ENCODE data around the gene SEC14L5.
A peak's percentile ranks its signal among the peaks of the same experiment; 100 is the strongest.

The SEC14L5 gene

DNA sequence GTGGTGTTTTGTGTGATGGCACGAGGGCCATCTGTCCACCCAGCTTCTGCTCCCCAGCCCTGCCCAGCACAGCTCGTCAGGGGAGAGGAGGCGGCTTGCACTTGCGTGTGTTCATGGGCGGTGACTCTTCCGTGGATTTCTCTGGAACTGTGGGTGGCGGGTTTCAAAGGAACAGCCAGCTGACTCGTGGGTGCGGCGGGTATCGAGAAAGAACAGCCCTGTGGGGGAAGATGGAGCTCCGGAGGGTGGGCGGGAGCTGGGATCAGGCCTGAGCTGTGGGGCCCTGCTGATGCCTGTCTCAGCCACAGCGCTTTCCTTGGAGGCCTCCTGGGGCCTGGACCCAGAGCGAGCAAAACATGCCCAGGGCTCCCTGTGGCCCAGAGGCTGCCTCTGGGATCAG is 62.4 kb downstream of the SEC14L5 start:
- TF ChIP-seq POLR2A (IDR thresholded peaks at IDR 0.05; ENCODE audit: extremely low read depth, insufficient read length) (no peak), MYC (IDR thresholded peaks at IDR 0.05; ENCODE audit: low read depth, low read length) (no peak)
- TF ChIP-seq, protein P1, sequence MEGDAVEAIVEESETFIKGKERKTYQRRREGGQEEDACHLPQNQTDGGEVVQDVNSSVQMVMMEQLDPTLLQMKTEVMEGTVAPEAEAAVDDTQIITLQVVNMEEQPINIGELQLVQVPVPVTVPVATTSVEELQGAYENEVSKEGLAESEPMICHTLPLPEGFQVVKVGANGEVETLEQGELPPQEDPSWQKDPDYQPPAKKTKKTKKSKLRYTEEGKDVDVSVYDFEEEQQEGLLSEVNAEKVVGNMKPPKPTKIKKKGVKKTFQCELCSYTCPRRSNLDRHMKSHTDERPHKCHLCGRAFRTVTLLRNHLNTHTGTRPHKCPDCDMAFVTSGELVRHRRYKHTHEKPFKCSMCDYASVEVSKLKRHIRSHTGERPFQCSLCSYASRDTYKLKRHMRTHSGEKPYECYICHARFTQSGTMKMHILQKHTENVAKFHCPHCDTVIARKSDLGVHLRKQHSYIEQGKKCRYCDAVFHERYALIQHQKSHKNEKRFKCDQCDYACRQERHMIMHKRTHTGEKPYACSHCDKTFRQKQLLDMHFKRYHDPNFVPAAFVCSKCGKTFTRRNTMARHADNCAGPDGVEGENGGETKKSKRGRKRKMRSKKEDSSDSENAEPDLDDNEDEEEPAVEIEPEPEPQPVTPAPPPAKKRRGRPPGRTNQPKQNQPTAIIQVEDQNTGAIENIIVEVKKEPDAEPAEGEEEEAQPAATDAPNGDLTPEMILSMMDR (IDR thresholded peaks at IDR 0.05; ENCODE audit: low read depth, low read length) = no peak
- TF ChIP-seq, protein P2, sequence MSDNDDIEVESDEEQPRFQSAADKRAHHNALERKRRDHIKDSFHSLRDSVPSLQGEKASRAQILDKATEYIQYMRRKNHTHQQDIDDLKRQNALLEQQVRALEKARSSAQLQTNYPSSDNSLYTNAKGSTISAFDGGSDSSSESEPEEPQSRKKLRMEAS (IDR thresholded peaks at IDR 0.05; ENCODE audit: low read depth, low read length) = no peak
- no peak overlapping the region for H3K4me3 ChIP-seq (ENCODE audit: low read depth, low read length)
- DNase-seq (ENCODE audit: low read depth) = no peak

DNA sequence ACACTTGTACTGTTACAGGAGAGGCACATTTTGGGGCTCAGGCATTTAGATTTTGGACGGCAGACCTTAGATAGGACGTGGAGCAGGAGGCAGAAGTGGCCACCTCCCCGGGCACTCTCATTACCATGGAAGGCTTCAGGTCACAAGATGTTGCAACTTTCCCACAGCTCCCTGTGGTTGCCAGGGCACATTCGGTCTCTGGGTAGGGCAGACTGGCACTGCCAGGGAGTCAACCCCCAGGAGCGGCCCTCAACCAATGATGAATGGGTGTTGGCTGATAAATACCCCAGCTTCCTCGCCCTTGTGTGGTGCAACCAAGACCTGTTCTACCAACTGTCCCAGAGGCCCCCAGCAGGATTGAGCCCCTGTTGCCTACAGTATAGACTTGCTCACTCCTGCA is 64.4 kb downstream of the SEC14L5 start:
- DNase-seq (ENCODE audit: low read depth) = no peak
- no peak overlapping the region for H3K4me3 ChIP-seq (ENCODE audit: low read depth, low read length)
- TF ChIP-seq, protein P2 (IDR thresholded peaks at IDR 0.05; ENCODE audit: low read depth, low read length) = no peak
- no peak for TF ChIP-seq MYC (IDR thresholded peaks at IDR 0.05; ENCODE audit: low read depth, low read length)
- no peak for TF ChIP-seq POLR2A (IDR thresholded peaks at IDR 0.05; ENCODE audit: extremely low read depth, insufficient read length)
- TF ChIP-seq, protein P1 (IDR thresholded peaks at IDR 0.05; ENCODE audit: low read depth, low read length) = no peak

DNA sequence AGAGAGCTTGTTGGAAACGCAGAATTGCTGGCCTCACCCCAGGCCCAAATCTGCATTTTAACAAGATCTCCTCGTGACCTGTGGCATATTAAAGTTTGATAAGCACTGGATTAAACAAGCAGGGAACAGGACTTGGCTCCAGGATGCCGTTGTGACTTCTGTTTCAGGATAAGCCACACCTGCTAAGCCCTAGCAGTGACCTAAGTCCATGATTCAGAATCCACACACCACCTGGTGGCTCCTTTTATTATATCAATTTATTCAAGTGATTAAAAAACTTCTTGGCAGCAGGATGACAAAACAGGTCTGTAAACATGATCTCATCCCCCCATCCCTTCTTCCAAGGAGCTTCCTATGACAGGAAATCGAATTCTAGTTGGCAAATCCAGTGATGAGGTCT is 66.5 kb downstream of the SEC14L5 start:
- no peak overlapping the region for H3K4me3 ChIP-seq (ENCODE audit: low read depth, low read length)
- DNase-seq (ENCODE audit: low read depth) = peak; percentile 27
- no peak for TF ChIP-seq MYC (IDR thresholded peaks at IDR 0.05; ENCODE audit: low read depth, low read length)
- TF ChIP-seq, protein P1 (IDR thresholded peaks at IDR 0.05; ENCODE audit: low read depth, low read length) = no peak
- TF ChIP-seq POLR2A (IDR thresholded peaks at IDR 0.05; ENCODE audit: extremely low read depth, insufficient read length) = no peak
- TF ChIP-seq, protein P2 (IDR thresholded peaks at IDR 0.05; ENCODE audit: low read depth, low read length) = no peak

DNA sequence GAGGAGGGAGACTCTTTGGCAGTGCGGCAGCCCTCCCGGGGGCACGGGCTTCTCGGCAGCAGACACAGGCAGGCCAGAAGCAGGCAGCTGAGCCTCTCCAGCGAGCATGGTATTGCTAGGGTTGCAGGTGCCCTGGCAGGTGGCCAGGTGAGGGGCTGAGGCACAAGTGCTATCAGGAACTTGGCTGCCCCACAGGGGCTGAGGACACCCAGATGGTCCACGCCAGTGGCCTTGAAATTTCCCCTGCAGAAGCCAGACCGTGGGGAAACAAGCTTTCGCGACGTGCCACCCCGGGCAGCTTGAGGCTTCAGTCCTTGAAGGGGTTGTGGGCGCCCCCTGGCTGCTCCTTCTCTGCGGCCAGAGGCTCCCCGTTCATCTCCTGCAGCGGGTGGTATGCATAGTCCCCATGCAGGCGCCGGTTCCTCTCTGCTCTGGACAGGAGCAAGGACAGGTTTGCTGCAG is 67.1 kb downstream of the SEC14L5 start:
- no peak overlapping the region for H3K4me3 ChIP-seq (ENCODE audit: low read depth, low read length)
- peak; percentile 55 for DNase-seq (ENCODE audit: low read depth)
- TF ChIP-seq, protein P1 (IDR thresholded peaks at IDR 0.05; ENCODE audit: low read depth, low read length) = peak; percentile 53
- TF ChIP-seq, protein P2 (IDR thresholded peaks at IDR 0.05; ENCODE audit: low read depth, low read length) = no peak
- no peak for TF ChIP-seq MYC (IDR thresholded peaks at IDR 0.05; ENCODE audit: low read depth, low read length)
- TF ChIP-seq POLR2A (IDR thresholded peaks at IDR 0.05; ENCODE audit: extremely low read depth, insufficient read length) = no peak

DNA sequence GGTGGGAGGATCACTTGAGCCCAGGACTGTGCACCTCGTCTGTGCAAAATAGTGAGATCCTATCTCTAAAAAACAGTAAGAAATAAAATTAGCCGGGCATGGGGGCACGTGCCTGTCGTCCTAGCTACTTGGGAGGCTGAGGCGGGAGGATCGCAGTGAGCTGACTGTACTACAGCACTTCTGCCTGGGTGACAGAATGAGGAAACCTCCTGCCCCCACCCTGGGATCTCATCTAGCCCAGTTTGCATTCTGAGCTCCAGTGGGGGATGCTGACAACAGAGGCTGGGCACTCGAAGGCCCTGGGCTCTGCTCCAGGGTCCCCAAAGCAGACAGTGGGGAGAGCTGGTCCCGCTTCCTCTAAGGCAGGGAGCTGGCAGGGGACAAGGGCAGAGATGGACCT is 68.5 kb downstream of the SEC14L5 start:
- H3K4me3 ChIP-seq (ENCODE audit: low read depth, low read length) = no peak overlapping the region
- no peak for TF ChIP-seq MYC (IDR thresholded peaks at IDR 0.05; ENCODE audit: low read depth, low read length)
- TF ChIP-seq POLR2A (IDR thresholded peaks at IDR 0.05; ENCODE audit: extremely low read depth, insufficient read length) = no peak
- TF ChIP-seq, protein P2 (IDR thresholded peaks at IDR 0.05; ENCODE audit: low read depth, low read length) = no peak
- TF ChIP-seq, protein P1 (IDR thresholded peaks at IDR 0.05; ENCODE audit: low read depth, low read length) = no peak
- no peak for DNase-seq (ENCODE audit: low read depth)

All from NB4 (cell line).